Hematopoietic multipotent progenitor cell treated with erythropoietin and hydrocortisone succinate and interleukin-3 and kit ligand, for 4 days (in vitro differentiated cells): ENCODE data around the gene MTX1.
"Not testable (repeated sequence)": the region's sequence is repeated elsewhere in the genome, so short reads cannot be mapped to it uniquely, and the experiment has no call there.

Source experiments
- DNase-seq: peaks from one replicate; pipeline ENCODE4 v3.0.0-alpha.2; 2015

The MTX1 gene

DNA sequence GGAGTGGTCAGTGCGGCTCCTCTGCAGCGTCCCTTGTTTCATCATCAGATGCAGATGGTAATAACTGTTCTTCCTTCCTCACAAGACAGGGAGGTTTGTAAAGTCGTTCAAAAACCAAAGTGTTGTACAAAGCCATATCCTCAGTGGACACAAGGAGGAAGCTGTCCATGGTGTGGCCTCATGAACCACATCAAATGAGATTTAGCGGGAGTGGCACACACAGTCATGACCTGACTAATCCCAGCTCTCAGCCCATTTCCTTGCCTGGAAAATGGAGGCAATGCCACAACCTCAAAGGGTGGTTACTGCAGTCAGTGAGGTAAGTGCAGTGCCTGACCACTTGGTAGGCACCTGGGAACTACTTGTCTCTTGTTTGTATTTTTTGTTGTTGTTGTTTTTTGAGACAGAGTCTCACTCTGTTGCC, 33.4 kb downstream of the MTX1 start:
- DNase-seq, result peak; percentile 72

DNA sequence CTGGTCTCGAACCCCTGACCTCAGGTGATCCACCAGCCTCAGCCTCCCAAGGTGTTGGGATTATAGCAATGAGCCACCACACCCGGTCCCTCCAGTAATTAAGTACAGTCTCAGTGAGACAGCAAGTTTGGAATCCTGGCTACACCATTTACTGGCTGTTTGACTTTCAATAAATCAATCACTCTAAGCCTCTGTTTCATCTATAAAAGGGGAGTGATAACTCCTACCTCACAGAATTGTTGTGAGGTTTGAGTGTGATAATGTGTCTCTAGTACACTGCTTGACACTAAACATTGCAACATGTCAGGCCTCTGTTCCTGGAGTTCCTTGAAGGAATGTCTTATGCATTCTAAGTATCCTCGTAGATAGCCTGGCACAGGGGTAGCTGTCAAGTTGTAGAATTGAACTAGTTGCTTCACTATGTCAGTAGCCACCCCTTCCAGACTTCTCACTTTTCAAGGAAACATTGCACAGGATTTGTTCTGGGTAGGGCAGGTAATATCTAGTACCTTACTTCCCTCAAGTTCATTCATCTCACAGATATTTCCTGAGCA, 34.4 kb downstream of the MTX1 start:
- DNase-seq, result no peak

DNA sequence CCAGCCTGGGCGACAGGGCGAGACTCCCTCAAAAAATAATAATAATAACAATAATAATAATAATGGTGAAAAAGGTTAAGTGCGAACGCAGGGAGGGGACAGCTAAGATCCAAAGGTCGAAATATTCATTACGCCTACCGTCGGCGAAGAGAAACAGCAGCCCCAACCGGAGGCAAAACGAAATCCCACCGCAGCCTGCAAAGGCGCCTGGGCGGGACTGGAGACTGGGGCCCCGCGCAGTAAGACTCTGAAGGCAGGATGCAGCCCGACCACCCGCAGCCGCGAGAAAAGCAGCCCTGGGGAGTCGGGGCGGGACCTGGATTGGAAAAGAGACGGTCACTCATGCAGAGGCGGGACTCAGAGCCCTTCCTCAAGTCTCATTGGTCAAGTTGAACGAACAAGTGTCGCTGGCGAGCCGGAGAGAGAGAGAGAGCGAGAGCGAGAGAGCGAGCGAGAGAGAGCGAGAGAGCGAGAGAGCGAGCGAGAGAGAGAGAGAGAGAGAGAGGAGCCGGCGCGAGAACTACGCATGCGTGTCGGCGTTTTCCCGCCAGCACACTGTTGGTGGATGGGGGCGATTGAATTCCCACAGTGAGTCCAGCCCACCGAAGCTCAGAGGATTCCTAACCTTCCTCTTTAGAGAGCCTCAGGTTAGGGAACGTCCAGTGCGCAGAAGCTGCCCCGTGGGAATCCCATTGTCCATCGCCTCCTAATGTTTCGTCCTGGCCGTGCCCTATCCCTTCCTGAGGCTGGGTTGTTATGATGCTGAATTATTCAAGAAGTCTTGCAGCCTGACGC, 36.1 kb downstream of the MTX1 start:
- peak; percentile 100 for DNase-seq

DNA sequence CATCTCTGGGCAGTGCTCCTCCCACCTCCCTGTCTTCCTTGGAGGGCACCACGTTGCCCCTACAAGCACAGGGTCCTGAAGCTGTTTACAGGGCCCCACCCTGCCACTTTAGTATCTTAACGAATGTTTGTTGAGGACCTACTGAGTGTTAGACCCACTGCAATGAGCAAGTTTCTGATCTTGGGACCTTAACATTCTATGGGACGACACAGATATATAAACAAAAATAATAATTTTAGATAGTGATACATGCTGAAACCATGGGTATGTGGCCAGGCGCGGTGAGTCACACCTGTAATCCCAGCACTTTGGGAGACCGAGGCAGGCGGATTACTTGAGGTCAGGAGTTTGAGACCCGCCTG, 36.6 kb downstream of the MTX1 start:
- DNase-seq, result no peak

DNA sequence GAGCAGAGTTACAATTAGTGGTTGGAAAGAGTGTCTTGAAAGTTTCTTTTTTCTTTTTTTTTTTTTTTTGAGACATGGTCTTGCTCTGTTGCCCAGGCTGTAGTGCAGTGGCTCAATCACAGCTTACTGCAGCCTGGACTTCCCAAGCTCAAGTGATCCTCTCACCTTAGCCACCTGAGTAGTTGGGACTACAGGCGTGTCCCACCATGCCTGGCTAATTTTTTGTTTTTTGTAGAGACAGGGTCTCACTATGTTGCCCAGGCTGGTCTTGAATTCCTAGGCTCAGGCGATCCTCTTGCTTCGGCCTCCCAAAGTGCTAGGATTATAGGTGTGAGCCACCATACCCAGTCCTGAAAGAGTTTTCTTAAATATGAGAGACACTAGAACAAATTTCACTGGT, 38.3 kb downstream of the MTX1 start:
- DNase-seq, result not testable (repeated sequence)

DNA sequence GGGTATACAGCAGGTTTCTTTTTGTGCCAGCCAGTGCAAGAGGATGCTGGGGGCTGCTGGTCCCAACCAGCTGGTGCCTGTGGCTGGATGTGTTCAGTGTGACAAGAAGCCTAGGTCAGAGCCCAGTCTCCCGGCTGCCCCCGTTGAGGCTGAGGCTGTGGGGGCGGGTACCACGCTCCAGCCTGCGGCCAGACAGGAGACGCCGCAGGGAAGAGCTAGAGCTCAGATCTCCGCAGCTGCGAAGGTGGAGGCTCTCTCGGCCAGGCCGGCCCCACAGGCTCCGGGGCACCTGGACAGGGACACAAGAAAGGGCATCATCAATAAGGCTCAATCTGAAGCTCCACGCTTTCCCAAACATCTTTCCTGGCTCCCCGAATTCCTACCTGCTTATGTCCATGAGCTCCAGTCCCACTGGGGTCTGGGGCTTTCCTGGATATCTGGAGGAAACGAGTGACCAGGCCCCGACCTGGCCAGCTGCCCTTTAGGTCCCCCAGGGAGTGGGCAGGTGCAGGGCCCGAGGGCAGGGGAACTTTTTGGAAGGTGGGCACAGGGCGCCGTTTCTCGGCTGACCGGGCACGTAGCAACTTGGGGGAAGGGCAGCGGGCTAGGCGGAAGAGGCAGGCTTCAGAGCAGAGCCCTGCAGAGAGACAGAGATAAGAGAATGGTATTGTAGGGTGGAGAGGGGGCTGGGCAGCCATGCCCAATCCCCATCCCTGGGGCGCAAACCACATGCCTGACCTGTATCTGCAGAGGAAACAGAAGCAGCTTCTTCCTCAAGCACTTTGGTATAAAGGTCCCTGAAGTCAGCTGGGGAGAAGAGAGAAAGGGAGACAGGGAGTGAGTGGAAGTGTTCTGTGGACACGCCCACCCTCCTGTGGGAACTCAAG, 39.4 kb downstream of the MTX1 start:
- peak; percentile 94 for DNase-seq

DNA sequence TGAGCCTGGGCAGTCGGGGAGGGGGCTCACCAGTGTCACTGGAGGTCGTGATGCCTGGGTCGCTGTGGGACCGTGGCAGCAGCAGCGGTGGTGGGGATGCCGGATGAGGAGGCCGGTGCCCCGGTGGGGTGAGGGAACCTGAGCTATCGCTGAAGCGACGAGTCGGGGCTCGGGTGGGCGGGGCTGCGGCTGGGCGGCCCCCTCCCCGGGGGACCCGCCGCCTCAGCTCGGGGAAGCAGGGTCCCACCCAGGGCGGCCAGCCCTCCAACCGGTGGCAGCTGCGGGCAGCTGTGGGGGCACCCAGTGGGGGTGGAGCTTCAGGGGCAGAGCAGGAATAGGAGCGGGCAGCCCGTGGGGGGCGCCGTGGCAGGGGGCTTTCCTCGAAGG, 41.7 kb downstream of the MTX1 start:
- DNase-seq, result peak; percentile 75

DNA sequence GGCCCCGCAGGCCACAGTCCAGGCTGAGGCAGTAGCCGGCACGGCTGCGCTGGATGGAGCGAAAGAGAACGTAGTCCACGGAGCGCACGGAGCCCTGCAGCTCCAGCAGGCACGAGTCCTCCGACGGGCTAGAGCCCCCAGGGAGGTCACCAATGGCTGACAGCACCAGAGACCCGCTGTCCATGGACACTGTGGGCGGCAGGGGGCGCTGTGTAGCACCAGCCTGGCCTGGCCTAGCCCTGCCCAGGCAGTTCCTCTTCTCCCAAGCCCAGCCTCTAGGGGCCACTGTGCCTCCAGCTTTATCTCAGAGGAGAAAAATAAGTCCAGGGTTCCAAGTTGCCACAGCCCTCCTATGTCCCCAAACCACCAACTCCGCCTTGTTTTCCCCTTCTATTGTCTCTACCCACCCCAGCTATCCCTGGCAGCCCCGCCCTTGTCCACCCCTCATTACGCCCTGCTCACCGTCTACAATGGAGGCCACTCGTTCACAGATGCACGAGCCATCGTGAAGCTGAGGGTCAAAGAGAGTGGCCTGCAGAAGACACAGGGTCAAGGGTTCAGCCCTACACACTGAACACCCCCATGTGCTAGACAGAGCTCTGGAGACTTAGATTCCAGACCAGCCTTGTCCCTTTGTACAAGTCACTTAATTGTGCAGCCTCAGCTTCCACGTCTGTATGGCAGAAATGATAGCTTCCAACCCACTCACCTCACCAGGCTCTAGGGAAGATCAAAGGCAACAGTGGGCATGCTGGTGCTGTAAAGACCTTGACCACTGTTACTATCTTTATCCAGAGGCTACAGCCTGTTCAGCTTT, 42.3 kb downstream of the MTX1 start:
- peak; percentile 98 for DNase-seq

DNA sequence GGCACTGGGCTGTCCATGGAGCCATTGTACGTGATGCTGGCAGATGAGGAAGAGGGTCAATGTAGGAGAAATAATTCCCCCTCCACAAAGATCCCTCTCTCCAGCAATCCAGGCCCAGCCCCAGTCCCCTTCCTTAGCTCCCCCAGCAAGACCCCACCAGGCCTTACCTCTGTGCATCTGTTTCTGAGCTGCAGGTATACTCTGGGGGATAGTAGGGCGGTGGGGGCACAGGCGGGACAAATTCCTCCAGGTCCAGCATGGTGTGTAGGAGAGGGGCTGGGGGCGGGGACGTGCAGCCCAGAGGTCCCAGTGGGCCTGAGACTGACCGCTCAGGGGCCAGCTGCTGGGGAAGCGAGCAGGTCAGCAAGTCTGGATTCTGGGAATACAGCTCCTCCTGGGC, 43.1 kb downstream of the MTX1 start:
- DNase-seq, result no peak

DNA sequence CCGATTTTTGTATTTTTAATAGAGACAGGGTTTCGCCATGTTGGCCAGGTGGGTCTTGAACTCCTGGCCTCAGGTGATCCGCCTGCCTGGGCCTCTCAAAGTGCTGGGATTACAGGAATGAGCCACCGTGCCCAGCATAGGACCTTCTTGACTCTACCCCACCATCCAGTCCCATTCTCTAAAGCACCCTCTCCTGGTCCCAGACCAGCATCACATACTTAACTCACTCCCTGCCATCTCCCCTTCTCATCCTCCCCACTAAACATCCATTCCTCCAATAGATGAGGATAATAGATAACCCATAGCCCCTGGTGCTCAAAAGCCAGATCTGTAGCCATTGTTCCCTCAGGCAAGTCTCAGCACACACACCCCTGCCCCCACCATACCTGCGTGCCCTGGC, 44.7 kb downstream of the MTX1 start:
- no peak for DNase-seq

DNA sequence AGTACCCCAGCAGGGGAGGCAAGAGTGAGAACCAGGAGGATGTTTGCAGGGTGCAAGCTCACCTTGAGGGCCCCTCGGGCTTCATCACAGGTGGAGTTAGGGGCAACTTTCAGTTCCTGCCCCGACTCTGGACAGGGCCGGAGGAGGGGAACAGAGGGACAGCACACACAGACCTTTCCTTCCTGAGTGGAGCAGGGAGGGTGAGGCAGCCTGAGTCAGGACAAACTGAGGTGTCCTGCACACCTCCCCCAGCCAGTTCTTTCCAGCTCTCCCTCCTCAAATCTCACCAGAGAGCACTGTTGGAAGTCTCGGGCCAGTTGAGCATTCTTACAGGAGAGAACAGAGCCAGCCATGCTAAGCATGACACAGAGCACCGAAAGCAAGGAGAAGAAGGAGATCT, 45.3 kb downstream of the MTX1 start:
- DNase-seq, result no peak

DNA sequence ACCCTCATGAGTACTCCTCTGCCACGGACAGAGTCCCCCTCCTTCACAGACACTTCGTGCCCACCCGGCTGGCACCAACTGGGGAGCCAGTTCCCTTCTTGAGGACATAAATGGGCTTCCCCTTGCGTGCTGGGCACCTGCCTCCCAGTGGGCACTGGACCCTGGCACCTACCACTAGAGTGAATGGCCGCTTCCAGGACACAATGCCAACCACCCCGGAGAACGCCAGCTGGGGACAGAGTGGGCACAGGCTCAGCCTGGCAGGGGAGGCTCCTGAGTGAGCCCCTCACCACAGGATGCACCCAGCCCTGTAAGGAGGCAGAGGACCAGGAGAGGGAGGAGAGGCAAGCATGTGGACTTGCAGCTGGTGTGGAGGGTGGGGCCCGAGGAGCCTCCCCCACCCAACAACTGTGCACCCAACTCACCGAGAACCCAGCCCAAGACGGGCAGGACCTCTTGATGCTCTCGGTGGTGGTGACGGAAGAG, 45.8 kb downstream of the MTX1 start:
- no peak for DNase-seq

DNA sequence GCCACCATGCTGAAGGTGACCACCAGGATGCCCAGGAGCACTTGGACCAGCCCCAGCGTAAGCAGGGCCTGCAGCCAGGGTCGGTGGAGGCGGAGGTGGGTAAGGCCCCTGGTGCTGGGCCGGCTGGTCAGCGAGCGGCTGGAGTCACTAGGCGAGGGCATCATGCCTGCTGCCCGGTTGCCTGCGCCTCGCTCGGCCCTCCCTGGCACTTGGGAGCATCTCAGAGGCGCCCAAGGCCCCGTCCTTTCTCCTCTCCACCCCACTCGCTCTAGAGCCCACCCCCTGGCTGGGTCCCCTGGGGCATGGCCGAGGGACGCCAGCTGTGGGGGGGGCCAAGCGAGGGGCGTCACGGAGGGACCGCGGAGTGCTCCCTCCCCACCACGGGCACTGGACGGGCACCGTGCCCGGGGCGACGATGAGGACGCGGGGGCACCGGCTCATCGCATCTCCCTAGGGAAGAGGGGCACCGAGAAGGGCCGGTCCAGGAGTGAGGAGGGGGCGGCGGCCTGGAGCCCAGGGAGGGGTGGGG, 46.3 kb downstream of the MTX1 start:
- DNase-seq, result no peak

DNA sequence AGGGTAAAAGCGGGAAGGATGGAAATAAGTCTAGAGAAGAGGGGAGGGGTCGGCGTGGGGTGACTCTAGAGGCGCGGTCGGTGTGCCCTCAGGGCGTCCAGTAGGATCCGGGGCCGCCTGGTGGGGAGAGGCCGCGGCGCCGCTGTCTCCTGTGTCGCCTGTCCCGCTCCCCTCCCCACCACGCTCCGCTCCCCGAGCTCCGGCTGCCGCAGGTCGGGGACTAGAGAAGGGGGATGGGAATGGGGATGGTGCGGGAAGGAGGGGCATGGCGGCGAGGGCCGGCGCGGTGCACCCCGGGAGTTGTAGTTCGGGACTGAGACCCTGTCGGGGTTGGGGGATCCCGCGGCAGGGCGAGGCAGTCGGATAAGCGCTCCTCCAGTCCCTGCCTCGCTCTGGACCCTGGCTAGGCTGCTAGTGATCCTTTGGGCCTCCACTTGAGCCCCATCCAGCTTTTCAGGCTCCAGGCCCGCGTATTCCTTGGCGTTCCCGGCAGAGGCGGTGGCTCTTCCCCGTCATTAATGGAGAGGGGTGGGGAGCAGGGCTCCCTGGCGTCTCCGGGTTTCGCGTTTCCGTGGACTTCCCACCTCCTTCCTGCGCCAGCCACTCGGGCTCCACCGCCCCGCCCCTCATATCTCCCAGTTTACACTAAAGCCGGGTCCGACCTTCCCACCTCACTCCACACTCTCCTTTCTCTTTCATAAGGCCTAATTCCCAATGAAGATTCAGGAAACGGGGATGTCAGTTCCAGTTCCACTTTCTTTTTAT, 46.9 kb downstream of the MTX1 start, which contains the start of gene ENTREP3:
ENTREP3 (minus strand) TSS at position 241 of the 765 bp plus-strand sequence. CDS start 606 bp downstream, outside the sequence.
- DNase-seq, result peak; percentile 92

DNA sequence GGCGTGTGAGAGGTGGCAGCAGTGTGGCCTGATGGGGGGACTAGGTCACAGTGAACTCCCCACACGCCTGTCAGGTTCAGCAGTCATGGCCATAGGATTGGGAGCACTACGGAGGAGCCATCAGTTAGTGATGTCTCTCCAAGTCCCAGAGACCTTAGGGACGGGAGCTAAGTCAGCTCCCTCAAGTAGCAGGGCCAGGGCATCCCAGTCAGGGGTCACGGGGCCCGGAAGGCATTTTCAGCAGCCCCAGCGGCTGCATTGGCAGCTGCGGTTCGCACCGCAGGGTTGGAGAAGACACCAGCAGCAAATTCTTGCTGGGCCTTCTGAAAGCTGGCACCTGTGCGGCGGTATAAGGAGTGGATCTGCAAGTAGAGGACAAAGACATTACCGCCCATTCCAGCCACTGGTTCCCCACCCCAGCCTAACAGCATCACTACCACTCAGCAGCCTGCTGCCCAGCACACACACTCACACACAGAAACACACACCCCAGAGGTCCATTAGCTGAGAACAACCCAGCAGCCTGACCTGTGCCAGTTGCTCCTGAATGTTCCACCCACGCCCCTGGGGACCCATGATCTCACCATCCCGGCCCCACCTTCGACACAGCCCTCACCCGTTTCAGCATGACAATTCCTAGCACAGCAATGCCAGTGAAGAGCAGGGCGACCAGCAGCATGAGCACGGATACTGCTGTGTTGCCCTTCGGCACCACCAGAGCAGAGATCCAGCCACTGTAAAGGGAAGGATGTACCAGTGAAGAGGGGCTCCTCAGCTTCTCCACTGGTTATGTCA, 47.8 kb downstream of the MTX1 start:
- no peak for DNase-seq

DNA sequence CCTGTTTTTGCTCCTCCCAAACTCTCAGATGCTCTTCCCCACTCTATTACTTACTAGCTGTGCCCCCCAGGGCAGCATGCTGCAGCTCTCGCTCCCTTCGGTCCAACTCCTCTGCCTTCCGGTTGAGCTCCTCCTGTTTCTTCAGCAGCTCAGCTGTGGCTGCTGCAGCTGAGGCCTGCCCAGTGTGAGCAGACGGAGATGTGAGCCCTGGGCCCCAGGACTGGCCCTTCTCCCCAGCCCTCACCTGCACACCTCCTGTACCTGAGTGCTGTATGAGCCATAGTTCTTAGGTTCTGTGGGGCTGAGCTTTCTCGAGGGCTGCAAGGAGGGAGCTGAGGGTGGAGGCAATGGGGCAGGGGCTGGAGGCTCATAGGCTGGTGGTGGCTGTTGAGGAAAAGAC, 51.8 kb downstream of the MTX1 start:
- no peak for DNase-seq

DNA sequence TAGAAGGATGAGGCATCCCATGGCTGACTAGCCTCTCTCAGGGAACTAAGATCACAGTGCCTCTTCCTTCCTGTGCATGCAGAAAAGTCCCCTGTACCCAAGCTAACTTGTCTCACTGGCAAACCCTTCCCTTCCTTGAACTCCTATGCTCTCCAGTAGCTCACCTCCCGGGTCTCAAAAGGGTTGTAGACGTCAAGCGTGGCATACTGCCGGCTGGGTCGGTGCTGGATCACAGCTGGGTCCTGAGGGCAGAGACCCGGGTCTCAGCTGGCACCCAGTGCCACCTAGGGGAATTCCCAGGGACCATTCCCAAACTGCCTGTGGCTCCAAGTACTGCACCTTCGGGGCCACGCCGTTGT, 53.0 kb downstream of the MTX1 start:
- DNase-seq, result peak; percentile 59

DNA sequence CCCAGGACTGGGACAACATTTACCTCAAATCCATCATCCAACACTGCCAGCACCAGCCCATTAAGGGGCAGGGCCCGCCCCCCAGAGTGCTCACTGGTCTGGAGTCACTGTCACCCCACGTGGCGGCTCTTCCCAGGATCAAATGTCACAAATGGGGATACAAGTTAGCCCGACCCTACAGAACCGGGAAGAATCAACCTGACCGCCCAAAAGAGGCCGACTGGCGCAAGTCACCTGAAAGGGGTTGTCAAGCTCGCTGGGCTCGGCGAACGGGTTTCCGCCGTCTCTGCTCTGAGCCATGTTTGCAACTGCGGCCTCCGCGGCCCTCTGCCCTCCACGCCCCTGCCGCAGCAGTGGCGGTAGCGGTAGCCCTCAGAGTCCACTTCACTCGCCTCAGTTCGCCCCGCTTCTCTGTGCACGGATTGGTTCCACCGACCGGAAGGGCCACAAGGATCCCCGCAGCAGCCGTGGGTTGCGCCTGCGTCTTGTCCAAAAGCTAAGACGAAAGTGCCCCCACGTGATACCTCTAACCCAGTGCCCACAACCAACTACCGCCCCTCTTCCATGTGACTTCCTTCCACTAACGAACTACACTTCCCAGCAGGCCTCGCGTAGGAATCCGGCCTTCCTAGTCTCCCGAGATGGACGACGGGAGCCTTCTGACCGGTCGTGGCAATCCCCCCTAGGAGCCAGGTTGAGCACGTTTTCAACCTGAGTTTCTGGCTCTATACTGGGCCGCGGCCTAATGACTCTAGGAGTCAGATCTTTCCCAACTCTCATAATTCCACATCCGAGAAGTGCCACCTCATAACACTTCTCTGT, 53.6 kb downstream of the MTX1 start, which contains the start of gene SCAMP3:
SCAMP3 (minus strand) TSS at position 509 of the 822 bp plus-strand sequence; CDS start at position 300, 209 bp downstream.
- peak; percentile 99 for DNase-seq

DNA sequence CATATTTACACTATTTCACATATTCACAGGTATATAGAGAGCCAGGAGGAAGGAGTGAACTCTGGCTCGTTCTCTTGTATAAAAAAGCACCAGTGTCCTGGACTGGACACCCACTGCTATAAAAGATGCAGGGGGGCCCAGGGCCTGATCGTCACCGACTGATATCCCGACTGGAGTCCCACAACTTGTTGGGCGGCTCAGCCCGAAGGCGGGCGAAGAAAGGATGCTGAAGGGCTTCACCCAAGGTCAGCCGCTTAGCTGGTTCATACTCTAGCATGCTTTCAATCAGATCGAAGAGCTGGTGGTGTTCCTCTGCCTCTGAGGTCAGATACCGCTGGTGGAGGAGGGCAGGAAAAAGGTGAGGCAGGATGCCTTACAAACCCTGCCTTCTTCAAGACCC, 54.6 kb downstream of the MTX1 start:
- no peak for DNase-seq
